NCI-H1105 treated with DMSO at 0.1 percent for 48 hours (cell line): Measurements from ENCODE around the gene CRACDL.

ENCODE experiments used
- DNase-seq: peaks from one replicate; lab custom pipeline; 2025; lab: John Stamatoyannopoulos, UW

CRACDL gene

DNA sequence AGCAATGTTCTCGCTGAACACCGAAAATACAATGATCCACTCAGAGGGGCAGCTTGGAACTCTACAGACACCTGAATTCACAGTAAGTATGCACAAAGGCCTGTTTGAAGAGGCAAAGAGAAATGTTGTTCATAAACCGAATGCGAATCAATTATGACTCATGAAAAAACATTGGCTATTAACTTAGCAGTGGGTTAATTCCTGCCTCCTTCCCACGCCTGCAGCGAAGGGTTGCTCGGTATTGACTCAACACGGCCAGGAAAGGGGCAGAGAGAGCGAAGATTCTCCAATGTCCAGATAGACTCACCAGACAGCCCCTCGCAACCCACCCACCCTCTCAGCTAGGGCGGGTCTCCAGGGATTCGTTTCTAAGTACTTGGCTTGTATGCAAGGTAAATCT, 9.4 kb downstream of the CRACDL start:
- no peak for DNase-seq

DNA sequence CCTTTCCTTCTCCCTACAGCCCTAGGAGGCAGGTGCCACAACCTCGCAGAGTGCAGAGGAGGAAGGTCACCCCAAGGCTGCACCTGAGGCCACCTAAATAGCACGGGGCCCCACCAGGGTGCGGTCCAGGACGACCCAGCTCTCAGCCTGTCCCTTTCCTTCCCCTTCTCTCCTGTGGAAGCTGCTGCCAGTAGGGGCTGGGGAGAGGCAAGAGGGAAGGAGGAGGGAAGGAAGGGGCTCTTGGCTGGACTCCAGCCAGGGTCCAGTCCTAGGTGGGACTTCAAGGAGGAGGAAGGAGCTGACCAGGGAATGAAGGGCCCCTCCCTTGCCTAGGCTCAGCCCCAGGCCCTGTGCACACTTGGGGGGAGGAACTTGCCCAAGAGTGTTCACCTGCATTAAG, 11.1 kb downstream of the CRACDL start:
- DNase-seq: no peak

DNA sequence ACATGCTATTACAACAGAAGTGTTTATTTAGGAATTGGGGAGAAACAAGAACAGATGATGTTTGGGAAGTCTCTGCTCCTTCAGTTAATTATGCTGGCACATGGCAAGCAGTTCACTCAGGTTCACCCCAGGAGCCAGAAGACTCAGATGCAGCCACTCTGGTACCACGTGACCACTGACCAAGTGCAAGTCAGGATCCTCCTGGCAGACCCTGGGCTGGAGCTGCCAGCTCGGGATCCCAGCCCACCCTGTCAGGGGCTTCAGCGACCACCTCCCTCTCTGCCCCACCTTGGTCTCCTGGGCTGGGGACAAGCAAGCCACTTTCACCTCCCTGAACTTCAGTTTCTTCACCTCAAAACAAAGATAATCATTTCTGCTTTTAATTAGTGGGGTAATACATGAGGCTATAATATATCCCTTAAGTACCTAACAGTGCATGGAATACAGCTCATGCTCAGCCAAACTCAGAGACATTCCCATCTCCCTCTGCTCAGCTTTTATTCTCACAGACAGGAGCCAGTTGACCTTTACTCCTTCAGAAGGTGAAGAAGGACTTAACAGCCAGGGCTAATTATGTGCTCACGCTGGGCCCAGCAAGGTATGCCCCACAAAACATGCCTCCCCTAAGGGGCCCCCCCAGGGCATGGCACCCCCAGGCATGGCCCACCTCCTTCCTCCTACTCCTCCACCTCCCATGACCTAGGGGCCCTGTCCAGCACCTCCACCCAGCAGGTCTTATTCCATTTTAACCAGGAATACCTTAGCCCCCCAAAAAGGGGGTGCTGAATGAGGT, 11.8 kb downstream of the CRACDL start:
- no peak for DNase-seq

DNA sequence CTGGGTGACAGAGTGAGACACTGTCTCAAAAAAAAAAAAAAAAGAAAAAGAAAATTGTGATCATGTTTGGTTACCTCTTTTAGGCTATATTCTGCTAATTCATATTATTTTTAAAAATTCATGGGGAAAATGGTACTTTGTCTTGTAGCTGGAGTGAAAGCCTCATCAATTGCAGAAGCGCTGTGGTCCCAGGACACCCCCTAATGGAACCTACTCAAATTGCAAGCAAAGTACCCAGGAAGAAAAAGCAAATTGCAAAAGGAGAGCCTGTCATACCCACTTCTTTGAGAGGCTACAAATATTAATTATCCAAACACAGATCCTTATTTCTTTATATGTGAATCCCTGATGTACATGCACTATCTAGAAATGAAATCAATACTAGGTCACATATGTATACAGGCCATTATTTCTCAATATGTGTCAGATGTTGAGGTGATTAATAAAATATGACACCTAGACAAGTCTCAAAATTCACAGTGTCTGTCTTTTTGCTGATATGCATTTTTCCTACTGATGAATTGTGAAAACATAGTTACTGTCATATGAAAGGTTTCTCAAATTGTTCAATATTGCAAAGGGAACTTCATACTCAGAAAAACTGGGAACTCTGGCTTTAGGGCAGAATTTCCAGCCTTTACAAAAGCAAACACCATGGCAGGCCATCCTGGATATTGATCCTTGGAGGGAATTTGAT, 12.6 kb downstream of the CRACDL start:
- DNase-seq: no peak

- no peak for DNase-seq
These were observed 15.0 kb downstream of the CRACDL start for GRCh38 chr2:98921062-98921461.

DNA sequence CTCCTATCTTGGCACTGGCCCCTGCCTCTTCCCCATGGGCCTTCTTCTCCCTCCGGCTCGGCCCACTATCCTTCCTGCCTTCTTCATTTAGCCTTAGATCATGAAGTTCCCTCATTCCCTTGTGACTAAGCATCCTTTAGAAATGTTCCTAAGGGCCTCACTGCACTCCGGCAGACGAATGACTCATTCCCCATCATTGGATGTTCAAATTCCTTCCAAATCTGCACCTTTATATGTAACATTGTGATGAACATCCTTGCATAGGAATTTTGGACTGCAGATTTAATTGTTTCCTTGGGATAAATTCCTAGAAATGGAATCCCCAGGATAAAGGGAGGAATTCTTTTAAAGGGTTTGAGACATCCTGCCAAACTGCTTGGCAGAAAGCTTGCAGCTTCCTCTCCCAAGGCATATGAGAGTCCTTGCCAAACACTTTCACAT, 19.0 kb downstream of the CRACDL start:
- DNase-seq: no peak

- DNase-seq: no peak
These were observed 20.2 kb downstream of the CRACDL start for GRCh38 chr2:98915751-98916358.

GRCh38 chr2:98914713-98915580, 21.1 kb downstream of the CRACDL start:
- DNase-seq: no peak

GRCh38 chr2:98913916-98914712, 21.9 kb downstream of the CRACDL start:
- peak; percentile 96 for DNase-seq

DNA sequence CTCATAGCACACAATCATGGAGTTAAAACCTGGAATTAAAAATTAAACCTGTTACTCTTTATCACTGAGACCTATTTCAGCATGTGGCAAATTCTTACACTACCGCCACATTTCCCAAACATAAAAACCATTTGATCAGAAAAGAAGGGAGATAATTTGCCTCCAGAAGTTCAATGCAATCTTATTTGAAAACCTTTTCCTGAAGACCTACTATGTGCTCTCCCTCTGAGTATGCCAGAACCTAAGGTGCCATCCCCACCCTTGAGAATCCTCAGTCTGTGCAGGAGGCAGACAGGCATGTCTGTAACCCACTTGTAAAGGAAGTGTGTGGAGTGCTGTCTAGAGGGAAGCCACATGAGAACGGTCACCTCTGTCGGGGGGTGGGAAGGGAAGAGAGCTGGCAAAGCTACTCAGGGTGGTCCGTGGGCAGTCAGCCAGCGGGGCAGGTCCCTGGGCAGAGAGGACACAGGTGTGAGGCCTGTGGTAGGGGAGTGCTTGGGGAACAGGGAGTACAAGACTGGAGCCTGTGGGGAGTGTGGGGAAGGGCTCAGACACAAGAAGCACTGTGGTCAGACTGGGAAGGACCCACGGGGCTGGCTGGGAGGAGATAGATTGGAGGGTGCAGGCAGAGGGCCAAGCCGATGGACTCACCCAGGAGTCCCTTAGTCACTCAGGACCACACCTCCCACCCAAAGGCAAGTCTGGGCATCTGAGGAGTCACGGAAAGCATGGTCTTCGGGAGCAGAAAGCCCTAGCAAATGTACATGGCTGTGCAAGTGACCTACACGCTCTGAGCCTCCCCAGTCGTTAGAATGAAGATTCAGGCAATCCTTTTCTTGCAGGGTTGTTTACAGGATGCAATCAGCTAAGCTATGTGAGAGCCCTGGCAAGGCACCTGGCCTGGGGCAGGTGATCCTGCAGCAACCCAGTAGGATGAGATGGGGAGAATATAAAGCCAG, 22.8 kb downstream of the CRACDL start:
- peak; percentile 34 for DNase-seq

- DNase-seq: peak; percentile 93
These were observed 23.7 kb downstream of the CRACDL start for GRCh38 chr2:98912221-98912851.

- DNase-seq: no peak
These were observed 24.5 kb downstream of the CRACDL start for GRCh38 chr2:98911376-98912154.

- DNase-seq: no peak
These were observed 25.0 kb downstream of the CRACDL start for GRCh38 chr2:98911126-98911375.

- no peak for DNase-seq
These were observed 25.5 kb downstream of the CRACDL start for GRCh38 chr2:98910349-98911125.

DNA sequence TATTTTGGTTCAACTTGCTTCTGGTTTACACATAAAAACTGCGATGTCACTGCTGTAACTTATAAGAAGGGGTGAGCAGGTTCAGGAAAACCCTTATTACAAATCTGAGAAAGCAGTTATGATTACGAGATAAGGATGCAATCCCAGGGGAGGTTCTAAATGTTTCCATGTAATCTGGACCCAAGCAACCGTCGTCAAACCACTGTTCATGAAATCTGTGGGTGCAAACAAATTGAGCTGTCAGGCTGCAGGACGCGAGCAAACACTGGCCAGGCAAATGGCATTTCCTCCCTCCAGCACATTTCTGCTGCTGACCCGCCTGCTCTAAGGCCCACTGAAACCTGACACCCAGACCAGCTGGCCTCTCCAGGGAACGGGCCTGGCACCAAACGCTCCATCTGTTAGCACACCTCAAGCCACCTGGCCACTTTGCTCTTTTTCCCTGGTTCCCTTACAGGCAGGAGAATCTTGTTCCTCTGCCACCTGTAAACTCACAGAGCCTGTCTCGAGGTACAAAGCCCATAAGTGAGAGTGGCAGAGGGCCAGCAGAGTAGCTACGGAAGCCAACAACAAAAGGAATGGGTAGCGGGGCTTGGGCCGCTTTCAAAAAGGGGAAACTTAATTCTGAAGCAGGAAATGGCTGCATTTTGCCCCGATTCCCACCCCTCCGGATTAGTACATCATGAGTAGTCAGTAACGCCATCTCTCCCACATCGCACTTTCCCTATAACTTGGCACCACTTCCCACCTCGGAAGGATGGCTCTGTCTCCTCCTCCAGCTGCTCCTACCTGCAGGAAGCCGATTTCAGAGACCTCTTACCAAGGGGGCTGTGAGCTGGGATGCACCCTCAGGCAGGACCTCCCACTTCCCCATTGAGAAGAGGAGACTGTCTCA, 26.5 kb downstream of the CRACDL start:
- peak; percentile 97 for DNase-seq

GRCh38 chr2:98908931-98909316, 27.1 kb downstream of the CRACDL start:
- no peak for DNase-seq
